Airway epithelial cell (primary cell): ENCODE results near the gene FAM43B. TPM values are rescaled to one million over a fixed set of nuclear protein-coding genes. Genes with fewer than 3 reads are reported as not detected.

Source experiments
- total RNA-seq: library from RNA; depleted of rRNA; stranded (reverse); fragments of >200 nt; gene quantifications from 2 replicates; pipeline ENCODE4 v1.2.3, GENCODE V29; 2015

Gene FAM43B, protein sequence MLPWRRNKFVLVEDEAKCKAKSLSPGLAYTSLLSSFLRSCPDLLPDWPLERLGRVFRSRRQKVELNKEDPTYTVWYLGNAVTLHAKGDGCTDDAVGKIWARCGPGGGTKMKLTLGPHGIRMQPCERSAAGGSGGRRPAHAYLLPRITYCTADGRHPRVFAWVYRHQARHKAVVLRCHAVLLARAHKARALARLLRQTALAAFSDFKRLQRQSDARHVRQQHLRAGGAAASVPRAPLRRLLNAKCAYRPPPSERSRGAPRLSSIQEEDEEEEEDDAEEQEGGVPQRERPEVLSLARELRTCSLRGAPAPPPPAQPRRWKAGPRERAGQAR
- total RNA-seq = 0.07 TPM in 1 of 2 replicates, not detected in the other

GRCh38 chr1:20551945-20552727 is at the start of gene FAM43B:
TSS of gene FAM43B (plus strand) at chr1:20552573. CDS start at chr1:20552974, 401 bp downstream.

GRCh38 chr1:20507564-20508410 is 44.6 kb upstream of the FAM43B start, which contains the start of gene MUL1:
TSS of gene MUL1 (minus strand) at chr1:20508151. CDS start at chr1:20508024, 127 bp downstream.

GRCh38 chr1:20588634-20589225 is 36.4 kb downstream of the FAM43B start, which contains the start of gene CDA:
TSS of gene CDA (plus strand) at chr1:20589097. CDS start at chr1:20589130, 33 bp downstream.

Other genes starting within 250 kb of the FAM43B start
- 9.2 and 12.2 TPM in 2 replicates for gene CAMK2N1, start 66.4 kb upstream of the FAM43B start, total RNA-seq
- 26.5 and 28.8 TPM in 2 replicates for gene MUL1, start 44.4 kb upstream of the FAM43B start, total RNA-seq
- gene CDA, start 36.5 kb downstream of the FAM43B start, total RNA-seq = 18.5 and 22.1 TPM in 2 replicates
- 31.7 and 34.6 TPM in 2 replicates for gene PINK1, start 80.9 kb downstream of the FAM43B start, total RNA-seq
- 199 and 276 TPM in 2 replicates for gene DDOST, start 108.8 kb downstream of the FAM43B start, total RNA-seq
- 0.21 and 0.74 TPM in 2 replicates for gene KIF17, start 165.4 kb downstream of the FAM43B start, total RNA-seq
- gene SH2D5, start 180.1 kb downstream of the FAM43B start, total RNA-seq = 8.5 and 15.4 TPM in 2 replicates
- gene HP1BP3, start 234.7 kb downstream of the FAM43B start, total RNA-seq = 96.0 and 109 TPM in 2 replicates